Measurements from ENCODE around the gene BCL11A. TPM values are rescaled to one million over a fixed set of nuclear protein-coding genes. Genes with fewer than 3 reads are reported as not detected.

Gene BCL11A
- polyA plus RNA-seq, 3 donors, result 8.7 to 15.6 (median 11.1) TPM

DNA sequence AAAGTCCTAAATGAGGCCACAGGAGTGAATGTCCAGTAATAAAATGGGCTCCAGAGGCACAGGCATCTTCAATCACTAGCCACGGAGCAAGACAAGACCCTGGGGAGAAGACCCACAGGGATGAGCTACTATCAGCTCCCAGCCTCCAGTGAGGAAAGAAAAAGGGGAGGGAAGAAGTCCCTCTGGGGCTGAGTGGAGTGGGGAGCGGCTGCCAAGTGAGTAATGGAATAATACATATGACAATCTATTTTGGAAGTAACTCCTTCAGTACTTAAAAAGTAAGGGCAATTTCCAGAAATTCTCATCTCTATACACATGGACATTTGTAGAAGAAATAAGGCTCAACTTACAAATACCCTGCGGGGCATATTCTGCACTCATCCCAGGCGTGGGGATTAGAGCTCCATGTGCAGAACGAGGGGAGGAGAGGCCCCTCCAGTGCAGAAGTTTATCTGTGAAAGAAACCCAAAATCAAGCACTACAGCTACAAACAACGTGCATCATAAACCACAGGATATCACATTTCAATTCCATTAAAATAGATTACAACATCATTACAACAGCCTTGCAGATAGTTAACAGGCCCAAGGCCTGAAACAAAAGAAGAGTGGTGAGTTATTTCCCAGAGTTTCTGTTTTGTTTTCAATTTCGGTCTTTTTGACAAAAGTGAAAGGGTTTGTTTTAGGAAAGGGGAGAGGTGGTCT lies 84.9 kb downstream of the BCL11A start:
- H3K4me2 ChIP-seq (replicated peaks; ENCODE audit: extremely low read depth, low read length, poor library complexity, severe bottlenecking), result no peak overlapping the region
- H3K4me3 ChIP-seq (replicated peaks in 1 of 3; ENCODE audit: low read depth in 2 of 3, low read length in 3 of 3), result no peak overlapping the region
- H3K36me3 ChIP-seq (replicated peaks in 1 of 2; ENCODE audit: control insufficient read depth in 1 of 2, insufficient read depth in 2 of 2, low read length in 2 of 2), result peaks cover 0 to 16% of the 10 kb centered on the region in 2 donors
- 93% methylated on average over 3 of the region's 7 CpGs for WGBS (ENCODE audit: insufficient coverage)
- peaks cover 0 to 4% of the 10 kb centered on the region in 2 donors for H3K9me3 ChIP-seq (replicated peaks in 1 of 2; ENCODE audit: control insufficient read depth in 1 of 2, insufficient read depth in 1 of 2, low read length in 2 of 2)
- H3K4me1 Mint-ChIP-seq, result peaks cover 43% of the 10 kb centered on the region
- intact Hi-C loops (cut with micrococcal nuclease), result no loop called here
- H3K36me3 Mint-ChIP-seq, result peaks cover 22 to 28% of the 10 kb centered on the region in 2 donors
- H2AFZ ChIP-seq (ENCODE audit: insufficient read depth, low read depth, low read length, poor library complexity, severe bottlenecking), result no peak overlapping the region
- H3K79me2 ChIP-seq (ENCODE audit: insufficient read depth, low read length), result peaks cover 45% of the 10 kb centered on the region
- H3K9me3 Mint-ChIP-seq, result peaks cover 0 to 5% (median 4%) of the 10 kb centered on the region in 7 donors
- H3K27me3 ChIP-seq (ENCODE audit: control insufficient read depth in 2 of 2, insufficient read depth in 2 of 2, low read length in 2 of 2), result no peaks in the 10 kb centered on the region
- H3K27me3 Mint-ChIP-seq (ENCODE audit: low read depth in 3 of 3), result no peaks in the 10 kb centered on the region
- H3K4me3 Mint-ChIP-seq, result no peak overlapping the region
- peak overlapping the region in 1 of 2 donors; percentile 11 for H3K27ac ChIP-seq (ENCODE audit: low read depth in 1 of 2, low read length in 2 of 2)
- peaks cover 18 to 25% of the 10 kb centered on the region in 2 donors for H3K4me1 ChIP-seq (ENCODE audit: control insufficient read depth in 1 of 2, insufficient read depth in 2 of 2, low read length in 2 of 2)
- no peak for DNase-seq
- H3K9ac ChIP-seq (ENCODE audit: insufficient read depth, low read length, poor library complexity, severe bottlenecking), result no peak overlapping the region
- peak overlapping the region in 3 of 7 donors; percentile 66 to 85 (median 69) for H3K27ac Mint-ChIP-seq
- no peaks in the 10 kb centered on the region for H4K20me1 ChIP-seq (ENCODE audit: insufficient read depth, low read length)
- TF ChIP-seq, protein P1, sequence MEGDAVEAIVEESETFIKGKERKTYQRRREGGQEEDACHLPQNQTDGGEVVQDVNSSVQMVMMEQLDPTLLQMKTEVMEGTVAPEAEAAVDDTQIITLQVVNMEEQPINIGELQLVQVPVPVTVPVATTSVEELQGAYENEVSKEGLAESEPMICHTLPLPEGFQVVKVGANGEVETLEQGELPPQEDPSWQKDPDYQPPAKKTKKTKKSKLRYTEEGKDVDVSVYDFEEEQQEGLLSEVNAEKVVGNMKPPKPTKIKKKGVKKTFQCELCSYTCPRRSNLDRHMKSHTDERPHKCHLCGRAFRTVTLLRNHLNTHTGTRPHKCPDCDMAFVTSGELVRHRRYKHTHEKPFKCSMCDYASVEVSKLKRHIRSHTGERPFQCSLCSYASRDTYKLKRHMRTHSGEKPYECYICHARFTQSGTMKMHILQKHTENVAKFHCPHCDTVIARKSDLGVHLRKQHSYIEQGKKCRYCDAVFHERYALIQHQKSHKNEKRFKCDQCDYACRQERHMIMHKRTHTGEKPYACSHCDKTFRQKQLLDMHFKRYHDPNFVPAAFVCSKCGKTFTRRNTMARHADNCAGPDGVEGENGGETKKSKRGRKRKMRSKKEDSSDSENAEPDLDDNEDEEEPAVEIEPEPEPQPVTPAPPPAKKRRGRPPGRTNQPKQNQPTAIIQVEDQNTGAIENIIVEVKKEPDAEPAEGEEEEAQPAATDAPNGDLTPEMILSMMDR (IDR thresholded peaks at IDR 0.05), result no peak

DNA sequence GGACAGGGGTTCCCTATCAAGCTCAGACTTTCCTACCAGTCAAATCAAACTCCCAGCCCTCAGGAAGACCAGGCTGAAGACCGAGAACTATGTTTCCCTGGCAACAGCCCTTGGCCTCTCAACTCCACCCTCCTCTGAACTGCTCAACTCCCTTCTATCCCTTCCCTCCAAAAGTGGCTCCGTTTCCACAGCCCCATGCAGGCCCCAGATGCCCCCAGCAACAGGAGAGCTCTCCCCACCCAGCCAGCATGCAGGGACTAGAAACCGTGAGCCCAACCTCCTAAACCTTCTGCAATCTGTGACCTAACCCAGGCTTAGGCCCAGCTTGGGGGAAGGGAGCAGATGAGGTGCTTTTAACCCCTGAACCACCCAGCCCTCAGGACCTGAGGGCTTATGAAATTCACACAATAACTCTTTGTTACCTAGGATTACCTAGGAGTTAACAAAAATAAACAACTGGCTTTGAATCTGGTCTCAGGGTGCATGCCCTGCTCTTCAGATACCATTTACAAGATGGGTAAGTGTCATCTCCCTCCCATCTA lies 87.2 kb downstream of the BCL11A start:
- H2AFZ ChIP-seq (ENCODE audit: insufficient read depth, low read depth, low read length, poor library complexity, severe bottlenecking), result no peak overlapping the region
- no peaks in the 10 kb centered on the region for H3K27me3 ChIP-seq (ENCODE audit: control insufficient read depth in 2 of 2, insufficient read depth in 2 of 2, low read length in 2 of 2)
- no peaks in the 10 kb centered on the region for H4K20me1 ChIP-seq (ENCODE audit: insufficient read depth, low read length)
- 70% methylated on average over 1 of the region's 3 CpGs for WGBS (ENCODE audit: insufficient coverage)
- peak overlapping the region in 1 of 2 donors; percentile 29 for H3K27ac ChIP-seq (ENCODE audit: low read depth in 1 of 2, low read length in 2 of 2)
- no peak for DNase-seq
- TF ChIP-seq, protein P1 (IDR thresholded peaks at IDR 0.05), result no peak
- no peak overlapping the region for H3K4me2 ChIP-seq (replicated peaks; ENCODE audit: extremely low read depth, low read length, poor library complexity, severe bottlenecking)
- no peak overlapping the region for H3K4me3 ChIP-seq (replicated peaks in 1 of 3; ENCODE audit: low read depth in 2 of 3, low read length in 3 of 3)
- H3K9me3 ChIP-seq (replicated peaks in 1 of 2; ENCODE audit: control insufficient read depth in 1 of 2, insufficient read depth in 1 of 2, low read length in 2 of 2), result peaks cover 0 to 6% of the 10 kb centered on the region in 2 donors
- H3K36me3 ChIP-seq (replicated peaks in 1 of 2; ENCODE audit: control insufficient read depth in 1 of 2, insufficient read depth in 2 of 2, low read length in 2 of 2), result peaks cover 9 to 26% of the 10 kb centered on the region in 2 donors
- H3K9ac ChIP-seq (ENCODE audit: insufficient read depth, low read length, poor library complexity, severe bottlenecking), result no peak overlapping the region
- H3K4me1 Mint-ChIP-seq, result peaks cover 41% of the 10 kb centered on the region
- H3K4me1 ChIP-seq (ENCODE audit: control insufficient read depth in 1 of 2, insufficient read depth in 2 of 2, low read length in 2 of 2), result peaks cover 9 to 16% of the 10 kb centered on the region in 2 donors
- peaks cover 3 to 10% (median 7%) of the 10 kb centered on the region in 7 donors for H3K9me3 Mint-ChIP-seq
- H3K4me3 Mint-ChIP-seq, result no peak overlapping the region
- H3K27me3 Mint-ChIP-seq (ENCODE audit: low read depth in 3 of 3), result no peaks in the 10 kb centered on the region
- intact Hi-C loops (cut with micrococcal nuclease), result no loop called here
- peaks cover 49% of the 10 kb centered on the region for H3K79me2 ChIP-seq (ENCODE audit: insufficient read depth, low read length)
- H3K36me3 Mint-ChIP-seq, result peaks cover 33 to 43% of the 10 kb centered on the region in 2 donors
- peak overlapping the region in 5 of 7 donors; percentile 51 to 69 (median 65) for H3K27ac Mint-ChIP-seq
